H1 (cell line): ENCODE data around the gene NLRC3. TPM values are rescaled to one million over a fixed set of nuclear protein-coding genes. Genes with fewer than 3 reads are reported as not detected.
A peak's percentile ranks its signal among the peaks of the same experiment; 100 is the strongest.

Source experiments
- CTCF ChIA-PET: fragments of 300-600 bp; sonication (Branson Sonifier 250); formaldehyde crosslinking; loops from one replicate; lab custom pipeline; 2021; ENCODE audit not compliant: partially characterized antibody; lab: Charles Lee
- POLR2A ChIA-PET: fragments of 300-600 bp; sonication (Branson Sonifier 250); formaldehyde crosslinking; loops from one replicate; lab custom pipeline; 2021; ENCODE audit warnings: inconsistent platforms; ENCODE audit not compliant: partially characterized antibody; lab: Charles Lee
- DNase-seq, 2 experiments: peaks; one replicate each; pipeline versions ENCODE4 v3.0.0 to v3.0.0-alpha.2; 2010 to 2022; ENCODE audit warnings: low spot score in 2 of 2, low read depth in 1 of 2, mixed read lengths in 1 of 2
- FAIRE-seq: peaks from 2 replicates; lab custom pipeline; 2011; peaks lifted over from hg19 to GRCh38; lab: Jason Lieb, UNC
- H2AFZ ChIP-seq: 2 replicates; pipeline ENCODE4 v1.8.1; 2012; ENCODE audit warnings: low read length, inconsistent platforms
- H2AK5ac ChIP-seq: 2 replicates; pipeline ENCODE4 v1.6.1; 2013; ENCODE audit warnings: low read depth, low read length
- H2BK120ac ChIP-seq: replicated peaks from 2 replicates; pipeline ENCODE3; 2013; ENCODE audit warnings: low read depth, low read length, inconsistent platforms
- H2BK12ac ChIP-seq: 2 replicates; pipeline ENCODE4 v1.6.1; 2013; ENCODE audit warnings: low read depth, low read length
- H2BK15ac ChIP-seq: 2 replicates; pipeline ENCODE4 v1.6.1; 2013; ENCODE audit warnings: low read length
- H2BK20ac ChIP-seq: 2 replicates; pipeline ENCODE4 v1.6.1; 2013; ENCODE audit warnings: low read length
- H2BK5ac ChIP-seq: 2 replicates; pipeline ENCODE4 v1.6.1; 2013; ENCODE audit warnings: low read depth, low read length
- H3K14ac ChIP-seq: 2 replicates; pipeline ENCODE4 v1.6.1; 2013; ENCODE audit warnings: inconsistent platforms; ENCODE audit not compliant: insufficient read length
- H3K18ac ChIP-seq: 2 replicates; pipeline ENCODE4 v1.6.1; 2013; ENCODE audit warnings: low read length; ENCODE audit errors: extremely low read depth
- H3K23ac ChIP-seq: 2 replicates; pipeline ENCODE4 v1.6.1; 2013; ENCODE audit warnings: inconsistent platforms; ENCODE audit not compliant: insufficient read length
- H3K23me2 ChIP-seq: 2 replicates; pipeline ENCODE4 v1.6.1; 2013; ENCODE audit warnings: low read depth, low read length
- H3K27ac ChIP-seq: 2 replicates; pipeline ENCODE4 v1.6.1; 2011; ENCODE audit warnings: low read depth, low read length, inconsistent platforms
- H3K27me3 ChIP-seq, 4 experiments: replicated peaks in 1 of 4; 1 replicate in 1 of 4; 2 replicates in 3 of 4; pipeline versions ENCODE4 v1.6.1 to v1.8.1; 2011 to 2013; ENCODE audit warnings: low read length in 3 of 4, mild to moderate bottlenecking in 3 of 4, inconsistent platforms in 2 of 4, mixed read lengths in 2 of 4, moderate library complexity in 1 of 4; ENCODE audit not compliant: control insufficient read depth in 3 of 4, insufficient read depth in 3 of 4; ENCODE audit errors: extremely low read depth in 1 of 4
- H3K36me3 ChIP-seq, 4 experiments: 2 replicates each; pipeline versions ENCODE4 v1.6.1 to v1.8.1; 2011 to 2013; ENCODE audit warnings: mild to moderate bottlenecking in 4 of 4, low read length in 3 of 4, moderate library complexity in 2 of 4, control low read depth in 1 of 4, inconsistent platforms in 1 of 4; ENCODE audit not compliant: insufficient read depth in 4 of 4, control insufficient read depth in 2 of 4
- H3K4ac ChIP-seq: replicated peaks from 2 replicates; pipeline ENCODE3; 2013; ENCODE audit warnings: low read length, low read depth, mixed read lengths, inconsistent platforms; ENCODE audit not compliant: insufficient read length
- H3K4me1 ChIP-seq, 4 experiments: replicated peaks in 1 of 4; 1 replicate in 1 of 4; 2 replicates in 3 of 4; pipeline versions ENCODE4 v1.6.1 to v1.8.1; 2011 to 2013; ENCODE audit warnings: low read length in 3 of 4, inconsistent platforms in 2 of 4, mixed read lengths in 1 of 4; ENCODE audit not compliant: insufficient read depth in 4 of 4, control insufficient read depth in 3 of 4
- H3K4me2 ChIP-seq, 2 experiments: 2 replicates each; pipeline versions ENCODE4 v1.6.1 to v1.8.1; 2011 to 2013; ENCODE audit warnings: low read depth in 2 of 2, low read length in 2 of 2, control low read depth in 1 of 2, inconsistent platforms in 1 of 2, mild to moderate bottlenecking in 1 of 2; ENCODE audit not compliant: insufficient read depth in 1 of 2
- H3K4me3 ChIP-seq, 4 experiments: fragments of 200-600, 300-600 bp in 1 of 4; sonication (generic), shearing (Covaris generic), sonication (Bioruptor Twin) in 1 of 4; 2 replicates each; pipeline versions ENCODE4 v1.5.1 to v1.8.1; 2011 to 2016; ENCODE audit warnings: low read length in 4 of 4, low read depth in 3 of 4, control low read depth in 2 of 4, inconsistent platforms in 2 of 4, mild to moderate bottlenecking in 2 of 4, mixed read lengths in 1 of 4, moderate library complexity in 1 of 4; ENCODE audit not compliant: insufficient read depth in 2 of 4; ENCODE audit errors: extremely low read depth in 1 of 4
- H3K56ac ChIP-seq: replicated peaks from 2 replicates; pipeline ENCODE3; 2013; ENCODE audit warnings: low read depth, mild to moderate bottlenecking, mixed read lengths, low read length, inconsistent platforms; ENCODE audit not compliant: insufficient read length
- H3K79me1 ChIP-seq: 2 replicates; pipeline ENCODE4 v1.6.1; 2013; ENCODE audit warnings: low read depth, low read length, control low read depth
- H3K79me2 ChIP-seq, 2 experiments: 2 replicates each; pipeline versions ENCODE4 v1.6.1 to v1.8.1; 2012 to 2013; ENCODE audit warnings: low read length in 2 of 2, mild to moderate bottlenecking in 2 of 2, inconsistent platforms in 1 of 2; ENCODE audit not compliant: insufficient read depth in 2 of 2, control insufficient read depth in 1 of 2
- H3K9ac ChIP-seq, 4 experiments: replicated peaks in 1 of 4; 1 replicate in 1 of 4; 2 replicates in 3 of 4; pipeline versions ENCODE4 v1.6.1 to v1.8.1; 2011 to 2013; ENCODE audit warnings: low read depth in 3 of 4, low read length in 3 of 4, control low read depth in 2 of 4, mild to moderate bottlenecking in 2 of 4, moderate library complexity in 2 of 4, inconsistent platforms in 1 of 4; ENCODE audit errors: extremely low read depth in 1 of 4
- H3K9me3 ChIP-seq, 2 experiments: 2 replicates each; pipeline versions ENCODE4 v1.6.1 to v1.8.1; 2012 to 2013; ENCODE audit warnings: mild to moderate bottlenecking in 2 of 2, moderate library complexity in 2 of 2, control low read depth in 1 of 2, inconsistent platforms in 1 of 2, low read depth in 1 of 2, low read length in 1 of 2, mixed read lengths in 1 of 2; ENCODE audit not compliant: insufficient read depth in 2 of 2
- H4K20me1 ChIP-seq, 2 experiments: replicated peaks in 1 of 2; 2 replicates each; pipeline versions ENCODE3 to v1.8.1; 2011 to 2013; ENCODE audit warnings: inconsistent platforms in 2 of 2, low read length in 2 of 2, mild to moderate bottlenecking in 1 of 2; ENCODE audit not compliant: insufficient read depth in 2 of 2, control insufficient read depth in 1 of 2
- H4K5ac ChIP-seq: 2 replicates; pipeline ENCODE4 v1.6.1; 2013; ENCODE audit warnings: low read length, low read depth, mixed read lengths, inconsistent platforms; ENCODE audit not compliant: insufficient read length
- H4K8ac ChIP-seq: 2 replicates; pipeline ENCODE4 v1.8.0; 2013; ENCODE audit warnings: mild to moderate bottlenecking, moderate library complexity, low read length, inconsistent platforms; ENCODE audit not compliant: insufficient read depth; ENCODE audit errors: extremely low read depth
- H4K91ac ChIP-seq: replicated peaks from 2 replicates; pipeline ENCODE3; 2013; ENCODE audit warnings: low read length, mixed read lengths, inconsistent platforms; ENCODE audit not compliant: insufficient read length
- CHD1 ChIP-seq: IDR thresholded peaks from 2 replicates; pipeline ENCODE4 v1.6.1; 2012; ENCODE audit warnings: low read depth, low read length, improper control_type of control experiment
- CREB1 ChIP-seq: IDR thresholded peaks from 2 replicates; pipeline ENCODE4 v1.6.1; 2012; ENCODE audit warnings: inconsistent platforms
- GTF2F1 ChIP-seq: IDR thresholded peaks from 2 replicates; pipeline ENCODE4 v1.6.1; 2012; ENCODE audit warnings: low read depth, low read length, improper control_type of control experiment, borderline replicate concordance
- HDAC2 ChIP-seq, 2 experiments: fragments of 300-600 bp in 1 of 2; sonication (generic) in 1 of 2; IDR thresholded peaks; 2 replicates each; pipeline ENCODE4 v1.6.1; 2011 to 2012; ENCODE audit warnings: low read depth in 2 of 2, low read length in 2 of 2, mild to moderate bottlenecking in 2 of 2, moderate library complexity in 2 of 2, borderline replicate concordance in 1 of 2, inconsistent platforms in 1 of 2
- KDM4A ChIP-seq: IDR thresholded peaks from one replicate; pipeline ENCODE4 v1.7.1; 2012; ENCODE audit warnings: low read depth, mild to moderate bottlenecking, moderate library complexity, low read length, inconsistent platforms; ENCODE audit not compliant: severe bottlenecking
- MAFK ChIP-seq: IDR thresholded peaks from 2 replicates; pipeline ENCODE4 v1.6.1; 2012; ENCODE audit warnings: low read depth, mild to moderate bottlenecking, improper control_type of control experiment, low read length
- PHF8 ChIP-seq: fragments of 200-600 bp; sonication (generic); conservative IDR thresholded peaks from 2 replicates; pipeline ENCODE4 v1.7.1; 2012; ENCODE audit warnings: low read depth, mild to moderate bottlenecking, inconsistent platforms, low read length, moderate library complexity
- TBP ChIP-seq: IDR thresholded peaks from 2 replicates; pipeline ENCODE4 v1.6.1; 2011; ENCODE audit warnings: low read depth, low read length, improper control_type of control experiment
- TCF12 ChIP-seq: IDR thresholded peaks from 2 replicates; pipeline ENCODE4 v1.6.1; 2011; ENCODE audit warnings: low read depth, mild to moderate bottlenecking, low read length
- WGBS, 2 experiments: shearing (Covaris generic) in 1 of 2; methylation state at CpG; one replicate each; pipeline versions ENCODE4 v1.1.6 to v1.1.7; 2013 to 2015; ENCODE audit warnings: low lambda C conversion rate in 2 of 2, mixed read lengths in 2 of 2, inconsistent platforms in 1 of 2, low coverage in 1 of 2, missing lambda C conversion rate in 1 of 2; ENCODE audit not compliant: insufficient replicate concordance in 2 of 2, insufficient coverage in 1 of 2, insufficient read length in 1 of 2; ENCODE audit errors: extremely low coverage in 1 of 2, missing lambda C conversion rate in 1 of 2; 5-methylcytosine and 5-hydroxymethylcytosine counted together
- polyA plus RNA-seq, 7 experiments: library from polyadenylated mRNA; depleted of rRNA in 3 of 7; stranded (reverse) in 5 of 7; unstranded in 2 of 7; fragments of >200 nt in 5 of 7; fragments of 200-250 nt in 2 of 7; gene quantifications; 1 replicate in 5 of 7; 2 replicates in 1 of 7; 4 replicates in 1 of 7; pipeline versions ENCODE4 v1.2.1 to v1.2.3, GENCODE V29; 2011 to 2013; ENCODE audit warnings: missing spikeins in 2 of 7, mixed read lengths in 2 of 7
- total RNA-seq: library from RNA; stranded (reverse); fragmentation: NEBNext Ultra II Directional; extraction: Animal tissue kit (Norgen Biotek cat#: 25700); gene quantifications from 2 replicates; pipeline ENCODE4 v1.2.1, GENCODE V29; 2021
- TF ChIP-seq, protein P1 (sequence below): IDR thresholded peaks from 2 replicates; pipeline ENCODE4 v1.6.1; 2011; ENCODE audit warnings: low read depth, mild to moderate bottlenecking, low read length; ENCODE audit not compliant: insufficient read depth

NLRC3 gene
- total and polyA plus RNA-seq, 2 of the 8 experiments (the other 6 are each of a cell fraction or from before 2014, with no cell fraction given): 0.18 to 0.20 TPM

DNA sequence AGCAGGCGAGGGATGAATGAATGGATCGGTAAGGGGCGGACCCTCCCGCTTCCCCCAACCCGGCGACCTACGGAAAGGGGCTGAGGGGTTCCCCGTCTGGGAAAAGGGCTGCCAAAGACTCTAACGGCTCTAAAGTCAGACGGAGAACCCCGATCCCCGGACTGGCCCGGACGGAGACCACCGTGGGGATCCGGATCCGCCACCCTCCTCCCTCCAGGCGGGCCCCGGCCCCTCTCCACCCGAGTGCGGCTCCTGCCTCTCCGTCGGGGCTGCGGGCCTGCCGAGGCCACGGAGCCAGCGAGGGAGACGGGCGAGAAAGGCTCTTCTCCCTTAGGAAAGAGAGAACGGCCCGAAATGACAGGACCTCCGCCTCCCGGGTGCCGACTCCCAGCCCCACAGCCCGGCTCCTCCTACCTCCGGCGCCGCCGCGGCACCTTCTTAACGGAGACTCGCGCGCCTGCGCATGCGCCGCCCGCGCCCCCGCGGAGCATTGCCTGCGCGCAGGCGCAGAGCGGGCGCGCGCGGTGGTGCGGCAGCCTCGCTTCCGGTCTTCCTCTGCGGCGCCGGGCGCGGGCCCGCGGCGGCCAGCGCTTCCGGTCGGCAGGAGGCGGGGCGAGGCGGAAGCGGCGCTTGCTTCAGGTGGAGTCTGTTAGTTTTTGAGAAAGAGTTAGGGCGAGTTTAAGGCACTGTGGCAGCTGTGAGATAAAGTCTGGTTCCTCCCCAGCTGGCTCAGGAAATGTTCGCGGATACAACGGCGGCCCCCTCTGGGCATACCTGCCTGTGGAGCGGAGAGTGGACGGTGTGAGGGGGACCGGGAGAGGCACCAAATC, 34.2 kb upstream of the NLRC3 start, which contains the start of gene SLX4:
Gene SLX4, minus strand, starts transcription at position 461 of the 830 bp plus-strand sequence. CDS start 2,642 bp downstream, outside the sequence.
- H3K27ac ChIP-seq: peak within 1 kb of the TSS; percentile 66; the same call in 1 of the 2 replicates
- peak within 1 kb of the TSS; percentile 91 to 98 for H3K4me2 ChIP-seq
- H3K9ac ChIP-seq: peak within 1 kb of the TSS; percentile 55 to 67 (median 60)
- FAIRE-seq (no peak), DNase-seq (peak; percentile 84 to 92)
- H3K27me3 ChIP-seq: peaks cover 0 to 3% (median 0%) of the 10 kb centered on the region in 4 experiments; a peak in 1 of 7 replicates
- peak within 1 kb of the TSS; percentile 46 for H4K91ac ChIP-seq
- H2AFZ ChIP-seq: peak within 1 kb of the TSS; percentile 16; the same call in 1 of the 2 replicates
- H3K23me2 ChIP-seq: peaks cover 6% of the 10 kb centered on the region; the same call in 1 of the 2 replicates
- no peak within 1 kb of the TSS for H2AK5ac ChIP-seq
- H3K4me3 ChIP-seq: peak within 1 kb of the TSS; percentile 82 to 99 (median 88)
- no peak within 1 kb of the TSS for H3K56ac ChIP-seq
- 1% methylated on average over 83 of the region's 86 CpGs; no CpG with 5 or more reads in 1 of the 2 experiments for WGBS, 2 experiments
- H3K4me1 ChIP-seq: peaks cover 0 to 4% (median 0%) of the 10 kb centered on the region in 4 experiments; a peak in 3 of 7 replicates
- no peak within 1 kb of the TSS for H3K4ac ChIP-seq
- H3K23ac ChIP-seq: no peak within 1 kb of the TSS
- peak within 1 kb of the TSS; percentile 62; the same call in 1 of the 2 replicates for H2BK5ac ChIP-seq
- H3K79me1 ChIP-seq: peaks cover 7% of the 10 kb centered on the region; the same call in 1 of the 2 replicates
- CTCF ChIA-PET: interaction anchor here (0.9 to 1.3 kb wide), 4 partner anchors 21 to 101 kb away, joined by 3 read pairs; no protein-coding TSS in a partner anchor
- peak within 1 kb of the TSS; percentile 9; the same call in 1 of the 2 replicates for H3K18ac ChIP-seq
- POLR2A ChIA-PET: interaction anchor here (0.7 to 1.4 kb wide), 6 partner anchors 9 to 35 kb away, joined by 3 to 5 read pairs (median 3); no protein-coding TSS in a partner anchor
- peak within 1 kb of the TSS; percentile 76 for H4K5ac ChIP-seq
- H3K9me3 ChIP-seq: no peaks in the 10 kb centered on the region
- 0 out of 2 replicates have a peak within 1 kb of the TSS, but pooled peaks have one; percentile 41 for H2BK15ac ChIP-seq
- H3K79me2 ChIP-seq: peaks cover 8 to 40% of the 10 kb centered on the region in 2 experiments
- no peak within 1 kb of the TSS for H2BK20ac ChIP-seq
- no peak within 1 kb of the TSS for H3K14ac ChIP-seq
- H4K20me1 ChIP-seq: peaks cover 0 to 2% of the 10 kb centered on the region in 2 experiments
- no peak within 1 kb of the TSS for H2BK12ac ChIP-seq
- no peak within 1 kb of the TSS for H2BK120ac ChIP-seq
- H4K8ac ChIP-seq: peak within 1 kb of the TSS; percentile 85
- H3K36me3 ChIP-seq: peaks cover 0 to 6% (median 0%) of the 10 kb centered on the region in 4 experiments; a peak in 4 of 8 replicates
- TF ChIP-seq, protein P1, sequence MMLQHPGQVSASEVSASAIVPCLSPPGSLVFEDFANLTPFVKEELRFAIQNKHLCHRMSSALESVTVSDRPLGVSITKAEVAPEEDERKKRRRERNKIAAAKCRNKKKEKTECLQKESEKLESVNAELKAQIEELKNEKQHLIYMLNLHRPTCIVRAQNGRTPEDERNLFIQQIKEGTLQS: no peak
- TF ChIP-seq CREB1 (no peak), KDM4A (peak; percentile 69), PHF8 (peak; percentile 70), MAFK (no peak), TCF12 (no peak), TBP (no peak), GTF2F1 (no peak), CHD1 (no peak), HDAC2 (IDR thresholded peaks at IDR 0.05; ENCODE audit: borderline replicate concordance in 1 of 2, low read depth in 2 of 2, low read length in 2 of 2) (peak in 1 of 2 experiments; percentile 64; a peak in 1 of 4 replicates)
